RWPE1 (cell line): ENCODE results near the gene OLFM1.

ENCODE experiments used
- CTCF ChIA-PET: fragments of 350-600 bp; sonication (Branson Sonifier 250); formaldehyde crosslinking; extraction: SDS; loops from one replicate; lab custom pipeline; 2021; lab: Yijun Ruan, JAX
- POLR2A ChIA-PET: fragments of 400-600 bp; formaldehyde crosslinking; extraction: SDS; loops from one replicate; lab custom pipeline; 2020; ENCODE audit warnings: antibody characterized with exemption; ENCODE audit not compliant: low non-redundant PET; lab: Yijun Ruan, JAX
- DNase-seq: peaks from one replicate; pipeline ENCODE4 v3.0.0; 2012; ENCODE audit warnings: low spot score
- H3K27ac ChIP-seq: fragments of 450-650 bp; 2 replicates; pipeline ENCODE4 v1.5.1; 2017
- CTCF ChIP-seq: fragments of 450-650 bp; conservative IDR thresholded peaks from 2 replicates; pipeline ENCODE4 v1.5.1; 2017; ENCODE audit warnings: low read depth, mild to moderate bottlenecking

The OLFM1 gene

GRCh38 chr9:135169709-135170226, 82.3 kb downstream of the OLFM1 start:
- ChIA-PET CTCF (interaction anchor here (0.6 kb wide), 1 partner anchor 57 kb away, joined by 3 read pairs; no protein-coding TSS in a partner anchor), POLR2A (no interaction called here)
- H3K27ac ChIP-seq, result no peak overlapping the region
- no peak for TF ChIP-seq CTCF
- no peak for DNase-seq

GRCh38 chr9:135170535-135170934, 83.1 kb downstream of the OLFM1 start:
- no peak for TF ChIP-seq CTCF
- no peak for DNase-seq
- ChIA-PET POLR2A (no interaction called here), CTCF (interaction anchor here (0.8 kb wide), 1 partner anchor 510 kb away, joined by 3 read pairs; no protein-coding TSS in a partner anchor)
- no peak overlapping the region for H3K27ac ChIP-seq
